Thyroid gland (tissue), 4 donors: ENCODE data around the gene ZNF837. TPM values are rescaled to one million over a fixed set of nuclear protein-coding genes. Genes with fewer than 3 reads are reported as not detected.
A peak's percentile ranks its signal among the peaks of the same experiment; 100 is the strongest.

Experiments used
- DNase-seq, 2 donors: peaks; one replicate each; pipeline ENCODE4 v3.0.0-alpha.2; 2019
- H3K27ac ChIP-seq, 3 donors: fragments of 200-600 bp; sonication (generic); 1 replicate in 2 of 3; 2 replicates in 1 of 3; pipeline ENCODE4 v1.5.1; 2016 to 2019; ENCODE audit warnings: mild to moderate bottlenecking in 1 of 3, moderate library complexity in 1 of 3
- H3K27me3 ChIP-seq: fragments of 200-600 bp; sonication (generic); one replicate; pipeline ENCODE4 v1.5.1; 2019
- H3K36me3 ChIP-seq, 2 donors: fragments of 200-600 bp; sonication (generic); one replicate each; pipeline ENCODE4 v1.5.1; 2016 to 2019
- H3K4me1 ChIP-seq, 2 donors: fragments of 200-600 bp; sonication (generic); one replicate each; pipeline ENCODE4 v1.5.1; 2017 to 2019
- H3K4me3 ChIP-seq, 3 donors: fragments of 200-600 bp; sonication (generic); replicated peaks in 1 of 3; 1 replicate in 2 of 3; 2 replicates in 1 of 3; pipeline ENCODE4 v1.5.1; 2016; ENCODE audit warnings: mild to moderate bottlenecking in 1 of 3
- H3K9me3 ChIP-seq: fragments of 200-600 bp; sonication (generic); one replicate; pipeline ENCODE4 v1.5.1; 2017
- POLR2A ChIP-seq, 2 donors: fragments of 450-650 bp; IDR thresholded peaks; one replicate each; pipeline ENCODE4 v1.6.1; 2017; ENCODE audit warnings: antibody characterized with exemption in 2 of 2, mild to moderate bottlenecking in 2 of 2, moderate library complexity in 1 of 2
- WGBS, 2 donors: methylation state at CpG; one replicate each; pipeline ENCODE4 v1.1.5; 2017; 5-methylcytosine and 5-hydroxymethylcytosine counted together
- intact Hi-C: fragments of 100-400 bp; cut with DNase I; formaldehyde crosslinking; loops from one replicate; pipeline ENCODE4 v1.15.1; 2023
- total RNA-seq, 4 donors: library from RNA; depleted of rRNA; stranded (reverse); fragments of >200 nt; gene quantifications; one replicate each; pipeline ENCODE4 v1.2.3, GENCODE V29; 2016
- TF ChIP-seq, protein P1 (sequence below), 6 experiments: fragments of 200-600 bp in 3 of 6; fragments of 450-650 bp in 3 of 6; sonication (generic) in 3 of 6; IDR thresholded peaks; one replicate each; pipeline ENCODE4 v1.5.1; 2016 to 2019; ENCODE audit warnings: antibody characterized with exemption in 6 of 6, mild to moderate bottlenecking in 2 of 6, inconsistent platforms in 1 of 6, moderate library complexity in 1 of 6

ZNF837 gene
- total RNA-seq, result 10 to 100 TPM in 3 of 4 donors, 1 to 10 TPM in 1; 6.3 to 16.4 (median 15.1) TPM

DNA sequence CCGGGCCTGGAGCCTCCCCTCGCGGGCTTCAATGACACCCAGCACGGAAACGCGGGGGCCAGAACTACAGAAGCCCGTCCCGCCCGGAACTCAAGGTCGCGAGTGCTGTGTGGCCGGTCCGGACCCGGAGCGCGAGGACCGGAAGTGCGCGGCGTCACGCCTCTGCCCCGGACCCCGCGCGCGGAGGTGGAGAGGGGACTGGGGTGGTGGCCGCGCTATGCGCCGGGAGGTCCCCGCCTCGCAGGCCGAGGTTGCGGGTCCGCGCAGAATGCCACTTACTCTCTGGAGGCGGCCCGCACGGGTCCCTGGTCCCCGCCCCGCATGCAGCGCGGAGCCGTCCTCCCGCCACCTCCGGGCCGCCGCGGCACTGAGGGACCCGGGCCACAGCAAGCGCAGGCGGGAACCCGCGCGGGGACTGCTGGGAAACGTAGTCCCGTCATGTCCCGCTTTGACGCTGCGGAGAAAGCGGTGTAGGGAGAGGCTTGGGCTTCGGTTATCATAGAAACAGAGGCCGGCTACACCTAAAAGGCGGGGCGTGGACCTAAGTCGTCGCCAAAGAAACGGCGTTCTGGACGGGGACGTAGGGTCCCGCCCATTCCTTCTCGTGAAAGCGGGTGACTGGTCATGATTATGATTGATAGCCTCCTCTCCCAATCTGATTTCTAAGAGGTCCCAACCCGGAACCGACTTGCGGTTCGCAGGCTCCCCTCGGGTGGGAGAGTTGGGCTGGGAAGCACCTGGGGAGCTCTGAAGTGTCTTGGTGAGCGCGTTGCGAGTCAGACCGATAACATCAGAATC is at the start of gene ZNF837:
ZNF837 (minus strand) TSS at position 369 of the 798 bp plus-strand sequence. CDS start 11,698 bp downstream, outside the sequence.
- Histone ChIP-seq H3K27ac (peak within 1 kb of the TSS; percentile 88 to 96 (median 92)), H3K9me3 (no peaks in the 10 kb centered on the region), H3K27me3 (no peaks in the 10 kb centered on the region), H3K4me3 (peak within 1 kb of the TSS; percentile 47 to 74 (median 70)), H3K36me3 (no peaks in the 10 kb centered on the region), H3K4me1 (peaks cover 20 to 30% of the 10 kb centered on the region in 2 donors)
- intact Hi-C loops, result loop anchor here (10.0 kb wide), 1 partner anchor 56 kb away; the partner anchor contains the start of gene ZSCAN22
- WGBS, 2 donors, result 0% methylated on average over 16 to 32 of the region's 83 CpGs
- TF ChIP-seq POLR2A (IDR thresholded peaks at IDR 0.05), result peak; percentile 80 to 90
- TF ChIP-seq, protein P1, sequence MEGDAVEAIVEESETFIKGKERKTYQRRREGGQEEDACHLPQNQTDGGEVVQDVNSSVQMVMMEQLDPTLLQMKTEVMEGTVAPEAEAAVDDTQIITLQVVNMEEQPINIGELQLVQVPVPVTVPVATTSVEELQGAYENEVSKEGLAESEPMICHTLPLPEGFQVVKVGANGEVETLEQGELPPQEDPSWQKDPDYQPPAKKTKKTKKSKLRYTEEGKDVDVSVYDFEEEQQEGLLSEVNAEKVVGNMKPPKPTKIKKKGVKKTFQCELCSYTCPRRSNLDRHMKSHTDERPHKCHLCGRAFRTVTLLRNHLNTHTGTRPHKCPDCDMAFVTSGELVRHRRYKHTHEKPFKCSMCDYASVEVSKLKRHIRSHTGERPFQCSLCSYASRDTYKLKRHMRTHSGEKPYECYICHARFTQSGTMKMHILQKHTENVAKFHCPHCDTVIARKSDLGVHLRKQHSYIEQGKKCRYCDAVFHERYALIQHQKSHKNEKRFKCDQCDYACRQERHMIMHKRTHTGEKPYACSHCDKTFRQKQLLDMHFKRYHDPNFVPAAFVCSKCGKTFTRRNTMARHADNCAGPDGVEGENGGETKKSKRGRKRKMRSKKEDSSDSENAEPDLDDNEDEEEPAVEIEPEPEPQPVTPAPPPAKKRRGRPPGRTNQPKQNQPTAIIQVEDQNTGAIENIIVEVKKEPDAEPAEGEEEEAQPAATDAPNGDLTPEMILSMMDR (IDR thresholded peaks at IDR 0.05), result peak in 2 of 6 experiments; percentile 36 to 41
- DNase-seq, result peak; percentile 99

DNA sequence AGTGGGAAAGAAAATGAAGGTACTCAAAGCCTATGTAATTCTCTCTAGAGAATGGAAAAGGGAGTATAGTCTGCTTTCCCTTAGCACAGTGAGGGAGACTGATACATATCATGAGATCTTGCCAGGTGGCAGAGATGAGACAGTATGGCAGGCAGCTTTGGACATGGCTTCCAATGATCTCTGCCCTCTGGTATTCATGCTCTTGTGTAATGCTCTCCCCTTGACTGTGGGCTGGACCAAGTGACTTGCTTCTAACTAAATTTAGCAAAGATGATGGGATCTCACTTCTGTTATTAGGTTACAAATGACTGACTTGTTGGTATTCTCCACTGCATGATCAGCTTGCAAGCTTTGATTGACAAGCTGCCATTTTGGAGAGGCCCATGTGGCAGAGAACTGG is 48.9 kb upstream of the ZNF837 start:
- Histone ChIP-seq H3K27me3 (no peaks in the 10 kb centered on the region), H3K27ac (no peak overlapping the region), H3K9me3 (peaks cover 6% of the 10 kb centered on the region), H3K4me3 (no peak overlapping the region), H3K36me3 (peaks cover 17 to 20% of the 10 kb centered on the region in 2 donors), H3K4me1 (no peaks in the 10 kb centered on the region)
- no peak for DNase-seq
- TF ChIP-seq, protein P1 (IDR thresholded peaks at IDR 0.05), result no peak
- TF ChIP-seq POLR2A (IDR thresholded peaks at IDR 0.05), result no peak
- intact Hi-C loops, result no loop called here

GRCh38 chr19:58428617-58429016 is 47.8 kb upstream of the ZNF837 start:
- DNase-seq, result no peak
- Histone ChIP-seq H3K4me3 (no peak overlapping the region), H3K27me3 (no peaks in the 10 kb centered on the region), H3K9me3 (no peaks in the 10 kb centered on the region), H3K36me3 (peaks cover 5 to 9% of the 10 kb centered on the region in 2 donors), H3K4me1 (no peaks in the 10 kb centered on the region), H3K27ac (no peak overlapping the region)
- intact Hi-C loops, result no loop called here
- WGBS, 2 donors, result 89% methylated on average over 1 of the region's 1 CpG; no CpG with 5 or more reads in 1 of the 2 donors
- TF ChIP-seq, protein P1 (IDR thresholded peaks at IDR 0.05), result no peak
- no peak for TF ChIP-seq POLR2A (IDR thresholded peaks at IDR 0.05)

DNA sequence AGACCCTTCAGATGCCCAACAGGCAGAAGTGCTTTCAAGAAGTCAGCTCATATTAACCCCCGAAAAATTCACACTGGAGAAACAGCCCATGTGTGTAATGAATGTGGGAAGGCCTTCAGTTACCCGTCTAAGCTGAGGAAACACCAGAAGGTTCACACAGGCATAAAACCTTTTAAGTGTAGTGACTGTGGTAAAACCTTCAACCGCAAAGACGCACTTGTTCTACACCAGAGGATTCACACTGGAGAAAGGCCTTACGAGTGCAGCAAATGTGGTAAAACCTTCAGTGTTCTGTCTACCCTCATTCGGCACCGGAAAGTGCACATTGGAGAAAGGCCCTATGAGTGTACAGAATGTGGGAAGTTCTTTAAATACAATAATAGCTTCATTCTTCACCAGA is 36.2 kb upstream of the ZNF837 start:
- intact Hi-C loops, result no loop called here
- no peak for TF ChIP-seq POLR2A (IDR thresholded peaks at IDR 0.05)
- TF ChIP-seq, protein P1 (IDR thresholded peaks at IDR 0.05), result no peak
- no peaks in the 10 kb centered on the region for H3K9me3 ChIP-seq
- H3K27me3 ChIP-seq, result no peaks in the 10 kb centered on the region
- no peak overlapping the region for H3K4me3 ChIP-seq
- WGBS, 2 donors, result 86% methylated on average over 7 of the region's 7 CpGs
- peaks cover 30 to 39% of the 10 kb centered on the region in 2 donors for H3K36me3 ChIP-seq
- no peak for DNase-seq
- H3K4me1 ChIP-seq, result no peaks in the 10 kb centered on the region
- H3K27ac ChIP-seq, result no peak overlapping the region

- H3K4me1 ChIP-seq, result no peaks in the 10 kb centered on the region
- 96 to 98% methylated on average over 5 of the region's 5 CpGs for WGBS, 2 donors
- H3K27ac ChIP-seq, result no peak overlapping the region
- H3K27me3 ChIP-seq, result no peaks in the 10 kb centered on the region
- TF ChIP-seq, protein P1 (IDR thresholded peaks at IDR 0.05), result no peak
- no peak for TF ChIP-seq POLR2A (IDR thresholded peaks at IDR 0.05)
- H3K4me3 ChIP-seq, result no peak overlapping the region
- no peaks in the 10 kb centered on the region for H3K9me3 ChIP-seq
- intact Hi-C loops, result no loop called here
- peaks cover 30 to 39% of the 10 kb centered on the region in 2 donors for H3K36me3 ChIP-seq
- DNase-seq, result no peak
These were observed 35.8 kb upstream of the ZNF837 start for GRCh38 chr19:58416604-58417003.
